ENCODE results near the gene ZNF598. TPM values are rescaled to one million over a fixed set of nuclear protein-coding genes. Genes with fewer than 3 reads are reported as not detected.

ZNF598 gene
- 26.8 and 35.0 TPM in 2 replicates for total RNA-seq

DNA sequence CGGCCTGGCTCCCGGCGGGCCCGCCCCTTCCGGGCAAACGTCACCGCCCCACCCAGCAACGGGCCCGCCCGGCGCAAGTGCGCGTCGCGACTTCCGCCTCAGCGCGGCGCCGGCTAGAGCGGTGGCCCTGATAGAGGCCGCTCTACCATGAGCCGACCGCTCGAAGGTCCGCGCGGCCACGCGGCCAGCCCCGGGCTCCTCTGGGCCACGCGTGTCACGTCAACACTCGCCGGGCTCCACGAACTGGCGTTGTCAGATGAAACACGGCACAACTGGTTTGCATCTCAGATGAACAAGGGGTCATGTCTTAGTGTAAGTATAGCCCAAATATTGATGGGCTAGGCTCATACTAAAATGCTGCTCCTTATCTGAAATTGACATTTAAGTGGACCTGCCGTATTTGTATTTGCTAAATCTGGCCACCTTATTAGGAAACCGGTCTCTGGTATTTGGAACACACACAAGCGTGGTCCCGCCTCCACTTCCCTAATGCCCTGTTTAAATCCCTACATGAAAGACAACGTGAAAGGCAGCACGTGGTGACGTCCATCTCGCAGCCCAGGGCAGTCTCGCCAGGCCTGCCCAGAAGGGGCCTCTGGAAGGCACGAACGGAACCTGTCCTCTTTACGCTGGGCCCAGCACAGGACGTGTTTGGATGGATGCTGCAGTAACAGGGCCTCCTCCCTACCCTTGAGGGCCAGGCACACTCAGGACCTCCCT lies at the start of gene ZNF598:
TSS of gene ZNF598 (minus strand) at position 31 of the 720 bp plus-strand sequence.

DNA sequence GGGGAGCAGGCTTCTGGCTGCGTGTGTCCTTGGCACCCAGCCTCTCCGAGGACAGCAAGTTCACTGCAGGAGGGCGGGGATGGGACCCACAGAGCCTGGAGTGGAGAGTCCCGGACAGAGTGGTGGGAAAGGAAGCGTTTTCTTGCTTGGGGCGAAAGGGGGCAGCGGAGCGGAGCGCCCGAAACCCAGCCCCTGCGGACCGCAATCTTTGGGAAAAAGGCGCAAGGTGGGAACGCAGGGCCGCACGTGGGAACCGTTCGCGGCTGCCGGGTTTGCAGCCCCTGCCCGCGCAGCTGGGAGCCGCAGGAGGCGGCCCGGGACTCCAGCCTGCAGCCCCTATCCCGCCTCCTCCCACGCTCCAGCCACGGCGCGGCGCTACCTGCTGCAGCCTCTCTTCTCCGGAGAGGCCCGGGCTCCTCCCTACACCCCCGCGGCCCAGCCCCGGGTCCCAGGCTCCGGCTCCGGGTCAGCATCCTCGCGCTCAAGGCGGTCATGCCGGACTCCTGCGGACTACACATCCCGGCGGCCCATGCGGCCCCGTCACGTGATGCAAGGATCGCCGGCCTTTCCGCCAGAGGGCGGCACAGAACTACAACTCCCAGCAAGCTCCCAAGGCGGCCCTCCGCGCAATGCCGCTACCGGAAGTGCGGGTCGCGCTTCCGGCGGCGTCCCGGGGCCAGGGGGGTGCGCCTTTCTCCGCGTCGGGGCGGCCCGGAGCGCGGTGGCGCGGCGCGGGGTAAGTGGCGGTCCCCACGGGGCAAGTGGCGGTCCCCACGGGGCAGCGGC lies 37.9 kb upstream of the ZNF598 start, which contains the start of the genes NTHL1 and TSC2:
TSS of gene NTHL1 (minus strand) at position 505 of the 786 bp plus-strand sequence. CDS start at position 494, 11 bp downstream.
TSS of gene TSC2 (plus strand) at position 656 of the 786 bp plus-strand sequence. CDS start 631 bp downstream, outside the sequence.

DNA sequence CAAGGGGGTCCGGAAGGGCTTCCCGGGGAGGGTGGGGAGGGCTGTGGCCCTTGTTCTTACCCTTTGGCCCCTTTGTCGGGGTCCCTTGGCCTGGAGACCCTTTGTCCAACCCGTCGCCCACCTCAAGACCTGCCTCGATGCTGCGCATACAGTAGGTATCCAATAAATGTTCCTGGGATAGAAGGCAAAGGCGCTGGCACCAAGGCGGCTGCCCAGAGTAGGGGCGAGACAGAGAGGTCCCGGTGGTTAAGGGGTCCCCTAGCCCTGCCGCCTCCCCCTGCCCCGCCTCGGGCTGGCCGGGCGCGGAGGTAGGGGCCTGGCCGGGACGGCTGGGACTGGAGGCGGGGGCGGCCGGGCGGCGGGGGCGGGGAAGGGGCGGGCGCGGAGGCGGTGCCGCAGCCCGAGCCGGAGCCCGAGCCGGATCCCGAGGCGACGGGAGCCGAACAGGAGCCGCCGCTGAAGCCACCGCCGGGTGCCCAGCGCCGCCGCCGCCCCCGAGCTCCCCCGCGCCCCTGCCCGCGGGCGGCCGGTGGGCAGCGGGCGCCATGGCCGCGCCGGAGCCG lies 16.9 kb upstream of the ZNF598 start, which contains the start of gene NHERF2:
TSS of gene NHERF2 (plus strand) at position 442 of the 563 bp plus-strand sequence. CDS start at position 546, 104 bp downstream.

DNA sequence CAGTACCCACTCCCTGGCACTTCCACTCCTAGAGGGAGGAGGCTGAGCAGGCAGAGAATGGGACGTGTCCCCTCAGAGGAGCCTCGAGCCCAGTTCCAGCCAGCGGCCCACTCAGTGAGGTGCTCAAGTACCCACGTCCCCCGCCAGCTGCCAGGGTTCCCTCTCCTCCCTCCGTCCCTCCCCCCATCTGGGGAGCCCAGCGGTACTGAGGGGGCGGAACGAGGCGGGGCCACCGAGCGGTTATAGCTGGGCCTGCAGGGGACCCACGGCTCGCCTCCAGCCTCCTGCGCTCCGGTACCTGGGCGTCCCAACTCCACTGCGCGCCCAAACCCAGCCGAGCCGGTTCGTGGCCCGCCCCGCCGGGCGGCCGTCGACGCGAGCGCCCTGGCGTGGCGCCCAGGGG lies 9.9 kb upstream of the ZNF598 start, which contains the start of gene NPW:
TSS of gene NPW (plus strand) at position 268 of the 403 bp plus-strand sequence.

DNA sequence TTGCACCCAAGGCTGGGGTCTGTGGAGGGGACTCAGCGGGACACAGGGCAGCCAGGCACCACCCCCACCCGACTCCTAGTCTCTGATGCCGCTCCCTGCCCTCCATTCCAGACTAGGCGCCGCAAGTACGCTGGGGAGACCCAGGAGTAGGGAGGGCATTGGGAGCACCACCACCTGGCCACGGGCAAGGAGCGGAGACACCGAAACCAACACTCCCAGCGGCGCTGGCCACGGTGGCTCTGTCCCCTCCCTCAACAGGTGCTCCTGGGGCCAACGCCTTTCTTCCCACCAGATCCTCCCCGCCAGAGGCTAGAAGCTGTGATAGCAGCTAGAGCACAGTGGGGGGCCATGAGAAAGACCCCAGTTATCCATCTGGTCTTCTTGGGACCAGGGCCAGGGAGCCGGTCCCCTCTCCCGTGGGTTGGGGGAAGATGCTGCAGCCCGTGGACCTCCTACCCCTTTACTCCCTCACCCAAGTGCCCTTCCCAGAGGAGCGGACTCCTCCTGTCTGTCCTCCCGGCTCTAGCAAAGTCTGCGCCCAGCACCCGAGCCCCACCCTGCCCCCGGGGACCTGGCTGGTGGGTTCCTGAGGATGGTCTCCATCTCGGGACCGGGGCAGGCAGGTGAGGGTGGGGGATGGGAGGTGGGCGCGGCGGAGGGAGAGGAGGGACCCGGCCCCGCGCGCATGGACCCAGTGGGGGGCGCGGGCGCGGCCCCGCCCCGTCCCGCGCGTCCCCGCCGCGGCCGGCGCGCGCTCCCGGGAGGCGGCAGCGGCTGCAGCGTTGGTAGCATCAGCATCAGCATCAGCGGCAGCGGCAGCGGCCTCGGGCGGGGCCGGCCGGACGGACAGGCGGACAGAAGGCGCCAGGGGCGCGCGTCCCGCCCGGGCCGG lies 20.2 kb downstream of the ZNF598 start, which contains the start of gene SYNGR3:
TSS of gene SYNGR3 (plus strand) at position 762 of the 892 bp plus-strand sequence. CDS start 133 bp downstream, outside the sequence.

DNA sequence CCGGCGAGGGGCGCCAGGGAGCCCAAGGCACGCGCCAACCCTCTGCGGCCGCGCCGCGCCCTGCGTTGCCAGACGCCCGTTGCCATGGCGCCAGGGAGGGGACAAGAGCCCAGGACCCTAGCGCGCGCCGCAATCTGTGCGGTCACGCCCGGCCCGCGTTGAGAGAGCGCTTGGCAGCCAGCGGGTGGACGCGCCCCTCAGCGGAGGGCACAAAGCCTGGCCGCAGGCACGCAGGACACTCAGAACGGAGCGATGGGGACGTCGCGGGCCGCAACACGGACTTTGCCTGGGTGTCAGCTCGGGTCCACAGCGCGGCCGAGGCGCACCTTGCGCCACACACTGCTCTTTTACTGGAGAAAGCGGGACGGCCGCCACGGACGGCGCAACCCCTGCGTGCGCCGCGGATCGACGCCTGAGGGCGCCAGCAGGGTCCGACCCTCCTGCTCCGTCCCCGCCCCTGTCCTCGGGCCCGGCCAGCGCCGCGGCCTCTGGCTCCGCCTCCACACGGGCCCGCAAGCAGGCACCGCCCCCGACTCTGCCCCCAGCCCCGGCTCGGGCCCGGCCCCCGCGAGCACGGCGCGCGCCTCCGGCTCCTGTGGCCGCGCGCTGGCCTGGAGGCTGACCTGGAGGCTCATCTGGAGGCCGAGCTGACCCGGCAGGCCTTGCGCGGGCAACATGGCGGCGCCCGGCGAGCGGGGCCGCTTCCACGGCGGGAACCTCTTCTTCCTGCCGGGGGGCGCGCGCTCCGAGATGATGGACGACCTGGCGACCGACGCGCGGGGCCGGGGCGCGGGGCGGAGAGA lies 25.9 kb downstream of the ZNF598 start, which contains the start of gene GFER:
TSS of gene GFER (plus strand) at position 650 of the 803 bp plus-strand sequence. CDS start at position 676, 26 bp downstream.

DNA sequence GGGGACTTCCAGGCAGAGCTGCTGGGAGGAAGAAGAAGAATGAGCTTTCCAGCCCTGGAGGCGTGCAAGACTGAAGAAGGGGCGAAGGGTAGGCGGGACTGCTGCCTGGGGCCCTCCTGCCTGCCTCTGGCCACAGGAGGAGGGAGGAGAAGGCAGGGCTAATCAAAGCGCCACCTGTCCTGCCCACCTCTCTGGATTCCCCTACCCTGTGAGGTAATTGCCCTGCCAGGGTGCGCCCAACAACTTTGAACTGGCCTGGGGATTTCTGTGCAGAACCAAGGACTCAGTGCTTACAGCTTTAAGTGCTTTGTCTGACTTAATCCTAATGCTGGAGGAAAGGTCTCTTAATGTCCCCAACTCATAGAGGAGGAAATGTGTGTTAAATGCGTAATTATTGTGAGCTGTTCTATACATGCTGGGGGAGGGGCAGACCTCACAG lies 28.2 kb downstream of the ZNF598 start, which contains the start of gene NOXO1:
TSS of gene NOXO1 (minus strand) at position 72 of the 439 bp plus-strand sequence. CDS start 290 bp downstream, outside the sequence.

DNA sequence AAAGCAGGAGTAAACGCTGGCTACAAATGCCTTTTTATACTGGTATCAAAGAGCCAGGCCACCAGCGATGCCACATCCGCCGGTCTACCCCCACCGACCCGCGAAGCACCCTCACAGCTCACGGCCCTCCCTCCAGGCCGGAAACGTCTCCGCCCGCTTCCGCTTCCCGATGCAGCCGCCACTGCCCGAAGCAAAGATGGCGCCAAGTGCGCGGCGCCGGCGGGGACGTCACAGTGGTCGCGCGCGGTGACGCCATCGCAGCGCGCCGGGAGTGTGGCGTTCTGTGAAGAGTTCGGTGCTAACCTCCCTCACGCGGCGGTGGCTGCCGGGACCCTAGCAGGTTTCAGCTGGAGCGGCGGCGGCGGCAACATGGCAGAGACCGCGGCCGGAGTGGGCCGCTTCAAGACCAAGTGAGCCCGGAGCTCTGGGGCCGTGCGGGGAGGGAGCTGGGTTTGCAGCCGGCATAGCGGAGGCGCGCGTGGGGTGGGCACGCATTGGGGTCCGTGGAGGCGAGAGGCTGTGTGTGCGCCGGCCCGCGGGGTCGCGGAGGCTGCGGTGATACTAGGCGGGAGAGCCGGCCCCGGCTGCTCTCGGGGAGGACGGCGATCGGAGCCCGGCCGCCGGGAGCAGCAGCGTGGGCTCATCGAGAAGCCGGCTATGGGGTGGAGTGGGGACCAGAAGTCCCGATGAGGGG lies 37.7 kb downstream of the ZNF598 start, which contains the start of gene TBL3:
TSS of gene TBL3 (plus strand) at position 258 of the 694 bp plus-strand sequence. CDS start at position 370, 112 bp downstream.

DNA sequence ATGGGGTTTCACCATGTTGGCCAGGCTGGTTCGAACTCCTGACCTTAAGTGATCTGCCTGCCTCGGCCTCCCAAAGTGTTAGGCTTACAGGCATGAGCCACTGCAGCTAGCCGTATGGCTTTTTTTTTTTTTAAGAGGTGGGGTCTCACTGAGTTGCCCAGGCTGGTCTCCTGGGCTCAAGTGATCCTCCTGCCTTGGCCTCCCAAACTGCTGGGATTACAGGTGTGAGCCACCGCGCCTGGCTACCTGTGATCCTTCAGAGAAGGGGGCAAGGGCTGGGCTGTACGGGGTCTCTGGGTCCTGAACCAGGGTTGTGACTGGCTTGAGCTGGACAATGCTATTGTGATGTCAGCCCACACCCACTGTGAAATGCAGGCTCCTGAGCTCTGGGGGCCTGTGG lies 43.2 kb downstream of the ZNF598 start, which contains the start of gene RNF151:
TSS of gene RNF151 (plus strand) at position 397 of the 400 bp plus-strand sequence. CDS start 26 bp downstream, outside the sequence.

DNA sequence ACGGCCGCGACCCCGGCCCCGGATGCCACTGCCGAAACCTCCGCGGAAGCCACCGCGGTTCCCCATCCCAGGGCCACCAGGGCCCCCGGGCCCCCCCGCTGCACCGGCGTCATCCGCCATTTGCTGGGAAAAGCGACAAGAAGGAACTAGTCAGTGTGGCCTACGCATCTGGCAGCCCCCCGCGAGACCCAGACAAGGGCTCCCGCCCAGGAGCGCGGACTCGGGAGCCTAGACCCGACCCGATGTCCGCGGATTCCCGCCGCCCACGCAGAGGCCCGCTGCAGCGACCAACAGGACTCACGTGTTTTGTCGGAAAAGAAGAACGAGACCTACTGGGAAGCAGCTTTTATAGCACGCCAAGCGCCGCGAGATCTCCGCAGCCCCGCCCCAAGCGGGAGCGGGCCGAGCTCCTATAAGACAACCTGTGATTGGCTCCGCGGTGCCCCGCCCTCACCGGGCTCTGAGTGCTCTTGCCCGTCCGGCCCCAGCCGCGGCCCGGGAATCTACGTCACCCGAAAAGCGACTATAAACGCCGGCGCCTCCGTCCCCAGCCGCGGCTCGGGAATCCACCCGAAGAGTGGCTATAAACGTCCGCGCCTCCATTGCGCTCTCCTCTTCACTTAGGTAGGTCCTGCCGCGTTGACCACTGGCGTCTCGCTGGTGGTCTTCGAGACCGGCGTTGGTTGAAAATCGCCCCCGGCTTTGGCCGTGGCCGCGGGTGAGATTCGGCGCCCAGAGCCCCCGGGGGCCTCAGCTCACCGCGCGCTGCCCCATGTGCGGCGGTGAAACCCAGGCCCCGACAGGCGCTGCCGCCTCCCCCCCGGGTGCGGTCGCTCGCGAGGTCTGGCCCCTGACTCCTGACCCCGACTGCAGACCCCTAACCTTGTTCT lies 44.9 kb downstream of the ZNF598 start, which contains the start of gene RPS2:
TSS of gene RPS2 (minus strand) at position 321 of the 890 bp plus-strand sequence. CDS start at position 120, 201 bp downstream.

DNA sequence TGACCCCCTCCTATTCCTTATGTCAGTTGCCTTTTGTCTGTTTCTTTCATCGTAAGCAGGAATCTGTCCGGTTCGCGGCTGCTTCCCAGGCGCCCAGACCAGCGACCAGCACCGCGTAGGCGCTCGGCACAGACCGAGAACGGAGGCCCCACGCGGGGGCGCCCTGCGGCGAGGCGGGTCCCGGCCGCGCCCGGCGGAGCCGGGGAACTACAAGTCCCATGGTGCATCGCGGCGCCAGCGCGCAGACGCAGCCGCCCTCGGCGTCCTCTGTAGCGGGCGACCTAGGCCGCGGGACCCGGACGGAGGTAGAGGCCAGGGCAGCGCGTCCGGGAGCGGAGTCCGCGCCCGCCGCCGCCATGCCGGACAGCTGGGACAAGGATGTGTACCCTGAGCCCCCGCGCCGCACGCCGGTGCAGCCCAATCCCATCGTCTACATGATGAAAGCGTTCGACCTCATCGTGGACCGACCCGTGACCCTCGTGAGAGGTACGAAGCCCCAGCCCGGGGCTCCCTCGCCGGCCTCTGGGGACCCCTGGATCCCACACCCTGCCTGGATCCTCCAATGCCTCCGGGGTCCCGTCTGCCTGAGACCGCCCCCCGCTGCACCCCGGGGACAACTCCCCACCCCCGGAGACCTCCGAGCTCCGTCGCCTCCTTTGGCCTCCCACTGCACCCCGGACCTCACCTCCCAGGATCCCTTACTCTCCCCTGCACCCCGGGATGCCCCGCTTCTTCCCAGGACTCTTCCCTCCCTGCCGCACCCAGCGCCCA lies 50.2 kb downstream of the ZNF598 start, which contains the start of gene NDUFB10:
TSS of gene NDUFB10 (plus strand) at position 270 of the 771 bp plus-strand sequence. CDS start at position 357, 87 bp downstream.

Small RNA genes lying within 50 kb of the gene (small RNA-seq; reads per million reads assigned to genes)
- gene AC005363.2 (0.08 reads per million), gene RN7SL219P (not detected), gene SNORA10 (not detected), gene SNORA64 (not detected)

Other genes with a start within 250 kb of the ZNF598 start
- 29.9 and 37.5 TPM in 2 replicates for gene NME3, start 238.3 kb downstream of the ZNF598 start, total RNA-seq
- gene EME2, start 237.0 kb downstream of the ZNF598 start, total RNA-seq: 11.7 and 18.4 TPM in 2 replicates
- gene MRPS34, start 236.7 kb downstream of the ZNF598 start, total RNA-seq: 68.0 and 88.2 TPM in 2 replicates
- gene SPSB3, start 227.2 kb downstream of the ZNF598 start, total RNA-seq: 20.3 and 27.2 TPM in 2 replicates
- 69.8 and 79.4 TPM in 2 replicates for gene NUBP2, start 226.9 kb downstream of the ZNF598 start, total RNA-seq
- under 0.01 TPM in 1 of 2 replicates, not detected in the other for gene IGFALS, start 216.1 kb downstream of the ZNF598 start, total RNA-seq
- 14.7 and 24.3 TPM in 2 replicates for gene HAGH, start 183.0 kb downstream of the ZNF598 start, total RNA-seq
- gene FAHD1, start 182.6 kb downstream of the ZNF598 start, total RNA-seq: 52.6 and 61.7 TPM in 2 replicates
- gene MEIOB, start 137.7 kb downstream of the ZNF598 start, total RNA-seq: not detected in 2 replicates
- gene HS3ST6, start 91.4 kb downstream of the ZNF598 start, total RNA-seq: not detected in 2 replicates
- 12.7 and 15.4 TPM in 2 replicates for gene MSRB1, start 66.6 kb downstream of the ZNF598 start, total RNA-seq
- gene RPL3L, start 55.1 kb downstream of the ZNF598 start, total RNA-seq: not detected in 2 replicates
- gene NDUFB10, start 50.3 kb downstream of the ZNF598 start, total RNA-seq: 133 and 161 TPM in 2 replicates
- gene RPS2, start 45.0 kb downstream of the ZNF598 start, total RNA-seq: 1,799 and 3,882 TPM in 2 replicates
- gene RNF151, start 43.0 kb downstream of the ZNF598 start, total RNA-seq: not detected in 2 replicates
- gene TBL3, start 37.8 kb downstream of the ZNF598 start, total RNA-seq: 49.2 and 51.6 TPM in 2 replicates
- gene NOXO1, start 28.4 kb downstream of the ZNF598 start, total RNA-seq: 0.39 TPM in 1 of 2 replicates, not detected in the other
- 9.9 and 13.1 TPM in 2 replicates for gene GFER, start 25.6 kb downstream of the ZNF598 start, total RNA-seq
- gene SYNGR3, start 19.9 kb downstream of the ZNF598 start, total RNA-seq: 0.73 and 1.4 TPM in 2 replicates
- 1.5 TPM in 1 of 2 replicates, not detected in the other for gene NPW, start 10.0 kb upstream of the ZNF598 start, total RNA-seq
- gene NHERF2, start 17.1 kb upstream of the ZNF598 start, total RNA-seq: 4.8 and 5.1 TPM in 2 replicates
- gene NTHL1, start 38.0 kb upstream of the ZNF598 start, total RNA-seq: 19.7 and 31.6 TPM in 2 replicates
- 56.2 and 62.2 TPM in 2 replicates for gene TSC2, start 38.2 kb upstream of the ZNF598 start, total RNA-seq
- 95.8 and 107 TPM in 2 replicates for gene PKD1, start 126.1 kb upstream of the ZNF598 start, total RNA-seq
- gene RAB26, start 138.8 kb upstream of the ZNF598 start, total RNA-seq: under 0.01 and 0.20 TPM in 2 replicates
- gene TRAF7, start 146.0 kb upstream of the ZNF598 start, total RNA-seq: 61.0 and 70.0 TPM in 2 replicates
- under 0.01 and 0.73 TPM in 2 replicates for gene CASKIN1, start 186.8 kb upstream of the ZNF598 start, total RNA-seq
- 26.0 and 36.7 TPM in 2 replicates for gene MLST8, start 195.6 kb upstream of the ZNF598 start, total RNA-seq
- 0.37 and 1.6 TPM in 2 replicates for gene BRICD5, start 201.0 kb upstream of the ZNF598 start, total RNA-seq
- 17.3 and 23.5 TPM in 2 replicates for gene PGP, start 205.0 kb upstream of the ZNF598 start, total RNA-seq
- 30.1 and 34.4 TPM in 2 replicates for gene E4F1, start 213.8 kb upstream of the ZNF598 start, total RNA-seq
- gene DNASE1L2, start 226.6 kb upstream of the ZNF598 start, total RNA-seq: under 0.01 and 1.2 TPM in 2 replicates
- 29.9 and 30.5 TPM in 2 replicates for gene ECI1, start 241.8 kb upstream of the ZNF598 start, total RNA-seq

Measured in subcutaneous preadipocyte (primary cell).